ENCODE measurements around the gene MRPS23. TPM values are rescaled to one million over a fixed set of nuclear protein-coding genes. Genes with fewer than 3 reads are reported as not detected.

MRPS23 gene
- total RNA-seq, 6 experiments from 2014 or later, result 47.0 to 62.5 (median 56.4) TPM

- Mint-ChIP-seq H3K4me1 (ENCODE audit: low read depth) (peaks cover 8% of the 10 kb centered on the region; the same call in 1 of the 2 replicates), H3K27me3 (ENCODE audit: insufficient read depth) (no peaks in the 10 kb centered on the region; the same call in 1 of the 2 replicates), H3K36me3 (ENCODE audit: low read depth) (peaks cover 10% of the 10 kb centered on the region; the same call in 1 of the 2 replicates), H3K4me3 (no peak overlapping the region), H3K9me3 (no peaks in the 10 kb centered on the region), H3K27ac (no peak overlapping the region)
- DNase-seq, result peak; percentile 23
- TF ChIP-seq CTCF (IDR thresholded peaks at IDR 0.05), result no peak
These were observed 15.6 kb downstream of the MRPS23 start for GRCh38 chr17:57834146-57834741.

DNA sequence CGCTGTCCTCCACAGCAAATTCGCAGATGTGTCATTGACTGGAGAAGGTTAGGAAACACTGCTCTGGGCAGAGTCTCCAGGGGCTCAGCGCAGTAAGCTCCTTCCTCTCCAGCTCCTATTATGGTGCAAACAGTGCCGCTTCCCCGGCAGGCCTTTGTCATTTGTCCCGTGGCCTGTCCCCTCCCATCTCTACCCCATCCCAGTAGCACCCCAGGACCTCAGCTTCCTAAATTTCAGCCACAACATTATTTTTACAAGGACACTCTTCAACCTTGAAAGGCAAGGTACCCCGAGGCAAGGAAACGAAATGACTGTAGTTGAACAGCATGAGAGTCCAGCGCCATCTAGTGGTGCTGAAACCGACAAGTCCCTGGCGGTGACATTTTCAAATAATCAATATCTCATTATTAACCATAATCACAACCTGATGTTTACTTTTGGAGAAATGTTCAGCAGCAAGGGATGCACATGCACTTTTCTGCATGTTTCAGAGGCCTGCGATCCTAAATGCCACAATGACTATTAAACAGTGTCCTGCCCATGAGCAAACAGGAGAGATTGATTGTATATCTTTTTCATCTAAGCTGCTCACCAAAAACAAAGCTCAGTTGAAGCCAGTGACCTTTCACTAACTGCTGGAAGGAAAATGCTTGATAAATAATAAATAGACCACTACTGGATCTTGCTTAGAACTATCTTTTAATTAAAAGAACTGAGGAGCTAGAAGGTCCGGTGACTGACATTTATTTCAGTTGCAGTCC lies 16.5 kb downstream of the MRPS23 start:
- peaks cover 7% of the 10 kb centered on the region; the same call in 1 of the 2 replicates for H3K36me3 Mint-ChIP-seq (ENCODE audit: low read depth)
- TF ChIP-seq CTCF (IDR thresholded peaks at IDR 0.05), result peak; percentile 97
- H3K9me3 Mint-ChIP-seq, result no peaks in the 10 kb centered on the region
- no peaks in the 10 kb centered on the region; the same call in 1 of the 2 replicates for H3K27me3 Mint-ChIP-seq (ENCODE audit: insufficient read depth)
- DNase-seq, result peak; percentile 63
- no peak overlapping the region for H3K4me3 Mint-ChIP-seq
- H3K27ac Mint-ChIP-seq, result no peak overlapping the region
- peaks cover 8% of the 10 kb centered on the region; the same call in 1 of the 2 replicates for H3K4me1 Mint-ChIP-seq (ENCODE audit: low read depth)

GRCh38 chr17:57832314-57833178 lies 17.3 kb downstream of the MRPS23 start:
- no peak for DNase-seq
- no peaks in the 10 kb centered on the region for H3K9me3 Mint-ChIP-seq
- no peak overlapping the region for H3K27ac Mint-ChIP-seq
- H3K4me1 Mint-ChIP-seq (ENCODE audit: low read depth), result peaks cover 8% of the 10 kb centered on the region; the same call in 1 of the 2 replicates
- no peak overlapping the region for H3K4me3 Mint-ChIP-seq
- no peak for TF ChIP-seq CTCF (IDR thresholded peaks at IDR 0.05)
- no peaks in the 10 kb centered on the region; the same call in 1 of the 2 replicates for H3K27me3 Mint-ChIP-seq (ENCODE audit: insufficient read depth)
- H3K36me3 Mint-ChIP-seq (ENCODE audit: low read depth), result peaks cover 6% of the 10 kb centered on the region; the same call in 1 of the 2 replicates

DNA sequence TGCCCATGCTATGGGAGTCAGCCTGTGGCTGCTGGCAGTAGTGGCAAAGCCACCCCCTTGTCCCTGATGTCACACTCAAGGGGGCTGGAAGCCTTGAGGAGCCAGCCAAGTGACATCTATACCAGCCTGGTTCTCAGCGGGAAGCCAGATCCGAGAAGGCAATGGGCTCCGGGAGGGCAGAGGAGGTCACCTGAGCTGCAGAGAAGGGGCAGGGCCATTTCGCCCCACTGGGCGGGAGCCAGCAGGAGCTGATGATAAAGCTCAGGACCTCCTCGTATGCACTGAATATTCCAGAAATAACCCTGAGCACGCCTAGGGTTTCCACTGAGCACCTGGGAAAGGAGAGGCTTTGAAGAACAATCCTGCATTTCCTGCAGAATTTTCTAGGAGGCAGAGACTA lies 19.0 kb downstream of the MRPS23 start:
- Mint-ChIP-seq H3K27ac (no peak overlapping the region), H3K9me3 (no peaks in the 10 kb centered on the region), H3K27me3 (ENCODE audit: insufficient read depth) (no peaks in the 10 kb centered on the region; the same call in none of the 2 replicates), H3K4me1 (ENCODE audit: low read depth) (peaks cover 8% of the 10 kb centered on the region; the same call in 1 of the 2 replicates), H3K4me3 (no peak overlapping the region), H3K36me3 (ENCODE audit: low read depth) (no peaks in the 10 kb centered on the region)
- no peak for TF ChIP-seq CTCF (IDR thresholded peaks at IDR 0.05)
- no peak for DNase-seq

Data from HFFc6 (cell line).